Measurements from ENCODE around the gene FUBP3. TPM values are rescaled to one million over a fixed set of nuclear protein-coding genes. Genes with fewer than 3 reads are reported as not detected.
"Not testable (repeated sequence)": the region's sequence is repeated elsewhere in the genome, so short reads cannot be mapped to it uniquely, and the experiment has no call there.

The FUBP3 gene
- polyA plus RNA-seq, 1 donor (not counting 4 experiments of a cell fraction or from before 2014, with no cell fraction given), result 39.1 TPM

DNA sequence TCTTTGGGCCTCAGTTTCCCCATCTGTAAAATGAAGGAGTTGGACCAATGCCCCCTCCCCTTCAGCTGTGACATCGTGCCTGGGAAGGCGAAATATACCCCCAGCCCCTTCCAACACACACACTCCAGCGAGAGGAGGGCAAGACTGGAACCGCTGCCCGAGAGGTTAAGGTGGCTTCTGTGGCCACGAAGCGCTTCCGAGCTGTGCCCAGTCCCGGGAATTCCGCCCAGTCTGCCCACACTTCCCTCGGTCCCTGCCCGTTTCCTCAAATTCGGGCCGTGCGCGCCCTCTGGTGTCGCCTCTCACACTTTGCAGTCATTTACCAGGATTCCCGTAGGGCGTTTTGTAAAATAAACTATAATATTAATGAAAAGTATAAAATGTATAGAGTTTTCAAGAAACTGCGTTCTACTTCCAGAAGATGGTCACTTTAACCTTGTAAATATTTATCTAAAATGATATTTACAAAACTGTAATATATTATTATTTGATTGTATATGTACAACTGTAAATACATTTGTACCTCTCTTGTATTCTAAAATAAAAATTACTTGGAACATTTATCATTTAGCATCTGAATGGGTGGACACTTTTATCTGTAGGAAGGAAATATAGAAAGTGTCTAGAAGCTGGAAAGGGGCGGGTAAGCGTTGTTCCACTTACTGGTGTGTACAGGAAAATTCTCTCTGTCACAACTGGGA lies 103.2 kb downstream of the FUBP3 start:
- Histone ChIP-seq H3K4me1 (ENCODE audit: control insufficient read depth, extremely low read depth, insufficient read depth, low read length) (peaks cover 11% of the 10 kb centered on the region), H3K9me3 (ENCODE audit: control insufficient read depth, low read depth, low read length) (no peaks in the 10 kb centered on the region), H3K27ac (ENCODE audit: control insufficient read depth, insufficient read depth, low read length) (no peak overlapping the region), H3K9me1 (ENCODE audit: control insufficient read depth, extremely low read depth, insufficient read depth, low read length) (no peaks in the 10 kb centered on the region), H3K27me3 (ENCODE audit: control insufficient read depth, extremely low read depth, insufficient read depth, low read length) (peaks cover 5% of the 10 kb centered on the region), H3K4me2 (ENCODE audit: control insufficient read depth, extremely low read depth, insufficient read depth, low read depth, low read length) (peak overlapping the region; percentile 85), H4K20me1 (ENCODE audit: control insufficient read depth, extremely low read depth, insufficient read depth, low read length) (no peaks in the 10 kb centered on the region), H3K9ac (ENCODE audit: control insufficient read depth, extremely low read depth, insufficient read depth, low read length) (no peak overlapping the region), H2AFZ (ENCODE audit: control insufficient read depth, low read length) (no peak overlapping the region), H3K4me3 (ENCODE audit: control insufficient read depth in 2 of 3, extremely low read depth in 1 of 3, insufficient read depth in 2 of 3, low read depth in 1 of 3, low read length in 3 of 3) (peak overlapping the region in 1 of 3 experiments; percentile 55), H3K79me2 (ENCODE audit: control insufficient read depth, insufficient read depth, low read length) (no peaks in the 10 kb centered on the region), H3K36me3 (ENCODE audit: control insufficient read depth in 2 of 2, extremely low read depth in 1 of 2, insufficient read depth in 2 of 2, low read length in 2 of 2) (no peaks in the 10 kb centered on the region)
- no peak for FAIRE-seq
- TF ChIP-seq CTCF (optimal IDR thresholded peaks at IDR 0.05 in 1 of 3, IDR thresholded peaks at IDR 0.05 in 1 of 3, conservative IDR thresholded peaks at IDR 0.05 in 1 of 3; ENCODE audit: extremely low read depth in 1 of 3, insufficient read depth in 2 of 3, low read length in 3 of 3) (peak; percentile 66 to 85 (median 79)), EZH2 (IDR thresholded peaks at IDR 0.05; ENCODE audit: low read length) (peak; percentile 49)
- dilution Hi-C loops (cut with MboI; ENCODE audit: extremely low pct_ligation_motif_present, low sequenced_read_pairs), result no loop called here
- DNase-seq (ENCODE audit: low read depth, low spot score), result no peak

- H2AFZ ChIP-seq (ENCODE audit: control insufficient read depth, low read length), result no peak overlapping the region
- no peaks in the 10 kb centered on the region for H3K9me3 ChIP-seq (ENCODE audit: control insufficient read depth, low read depth, low read length)
- dilution Hi-C loops (cut with MboI; ENCODE audit: extremely low pct_ligation_motif_present, low sequenced_read_pairs), result no loop called here
- no peak overlapping the region for H3K9ac ChIP-seq (ENCODE audit: control insufficient read depth, extremely low read depth, insufficient read depth, low read length)
- H3K36me3 ChIP-seq (ENCODE audit: control insufficient read depth in 2 of 2, extremely low read depth in 1 of 2, insufficient read depth in 2 of 2, low read length in 2 of 2), result no peaks in the 10 kb centered on the region
- no peak for FAIRE-seq
- no peak overlapping the region for H3K27ac ChIP-seq (ENCODE audit: control insufficient read depth, insufficient read depth, low read length)
- DNase-seq (ENCODE audit: low read depth, low spot score), result no peak
- H3K4me1 ChIP-seq (ENCODE audit: control insufficient read depth, extremely low read depth, insufficient read depth, low read length), result peaks cover 11% of the 10 kb centered on the region
- H3K9me1 ChIP-seq (ENCODE audit: control insufficient read depth, extremely low read depth, insufficient read depth, low read length), result no peaks in the 10 kb centered on the region
- no peak overlapping the region for H3K4me2 ChIP-seq (ENCODE audit: control insufficient read depth, extremely low read depth, insufficient read depth, low read depth, low read length)
- TF ChIP-seq CTCF (optimal IDR thresholded peaks at IDR 0.05 in 1 of 3, IDR thresholded peaks at IDR 0.05 in 1 of 3, conservative IDR thresholded peaks at IDR 0.05 in 1 of 3; ENCODE audit: extremely low read depth in 1 of 3, insufficient read depth in 2 of 3, low read length in 3 of 3) (no peak), EZH2 (IDR thresholded peaks at IDR 0.05; ENCODE audit: low read length) (no peak)
- H3K79me2 ChIP-seq (ENCODE audit: control insufficient read depth, insufficient read depth, low read length), result no peaks in the 10 kb centered on the region
- H3K4me3 ChIP-seq (ENCODE audit: control insufficient read depth in 2 of 3, extremely low read depth in 1 of 3, insufficient read depth in 2 of 3, low read depth in 1 of 3, low read length in 3 of 3), result no peak overlapping the region
- no peaks in the 10 kb centered on the region for H4K20me1 ChIP-seq (ENCODE audit: control insufficient read depth, extremely low read depth, insufficient read depth, low read length)
- peaks cover 5% of the 10 kb centered on the region for H3K27me3 ChIP-seq (ENCODE audit: control insufficient read depth, extremely low read depth, insufficient read depth, low read length)
These were observed 105.7 kb downstream of the FUBP3 start for GRCh38 chr9:130685104-130685503.

DNA sequence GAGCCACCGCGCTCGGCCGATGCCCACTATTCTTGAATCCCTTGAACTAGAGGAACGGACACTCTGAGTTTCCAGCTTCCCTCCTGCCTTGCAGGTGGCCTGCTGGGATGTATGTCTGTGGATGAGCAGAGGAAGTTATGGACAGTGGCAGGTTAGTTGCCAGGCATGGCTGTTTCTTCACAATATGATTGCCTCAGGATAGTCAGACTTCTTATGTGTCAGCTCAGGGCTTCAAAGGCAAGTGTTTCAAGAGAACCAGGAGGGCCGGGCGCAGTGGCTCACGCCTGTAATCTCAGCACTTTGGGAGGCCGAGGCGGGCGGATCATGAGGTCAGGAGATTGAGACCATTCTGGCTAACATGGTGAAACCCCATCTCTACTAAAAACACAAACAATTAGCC lies 106.6 kb downstream of the FUBP3 start:
- H3K36me3 ChIP-seq (ENCODE audit: control insufficient read depth in 2 of 2, extremely low read depth in 1 of 2, insufficient read depth in 2 of 2, low read length in 2 of 2); H3K9ac ChIP-seq (ENCODE audit: control insufficient read depth, extremely low read depth, insufficient read depth, low read length): not testable (repeated sequence)

More for the DNA sequence above, 106.6 kb downstream of the FUBP3 start:
- H3K27ac ChIP-seq (ENCODE audit: control insufficient read depth, insufficient read depth, low read length); H3K4me1 ChIP-seq (ENCODE audit: control insufficient read depth, extremely low read depth, insufficient read depth, low read length); H3K9me3 ChIP-seq (ENCODE audit: control insufficient read depth, low read depth, low read length); dilution Hi-C loops (cut with MboI; ENCODE audit: extremely low pct_ligation_motif_present, low sequenced_read_pairs); H3K79me2 ChIP-seq (ENCODE audit: control insufficient read depth, insufficient read depth, low read length); FAIRE-seq; H4K20me1 ChIP-seq (ENCODE audit: control insufficient read depth, extremely low read depth, insufficient read depth, low read length); DNase-seq (ENCODE audit: low read depth, low spot score); H2AFZ ChIP-seq (ENCODE audit: control insufficient read depth, low read length); H3K9me1 ChIP-seq (ENCODE audit: control insufficient read depth, extremely low read depth, insufficient read depth, low read length); H3K4me3 ChIP-seq (ENCODE audit: control insufficient read depth in 2 of 3, extremely low read depth in 1 of 3, insufficient read depth in 2 of 3, low read depth in 1 of 3, low read length in 3 of 3); H3K4me2 ChIP-seq (ENCODE audit: control insufficient read depth, extremely low read depth, insufficient read depth, low read depth, low read length); H3K27me3 ChIP-seq (ENCODE audit: control insufficient read depth, extremely low read depth, insufficient read depth, low read length): not testable (repeated sequence)
